ENCODE measurements around the gene LMAN2L.

LMAN2L gene

DNA sequence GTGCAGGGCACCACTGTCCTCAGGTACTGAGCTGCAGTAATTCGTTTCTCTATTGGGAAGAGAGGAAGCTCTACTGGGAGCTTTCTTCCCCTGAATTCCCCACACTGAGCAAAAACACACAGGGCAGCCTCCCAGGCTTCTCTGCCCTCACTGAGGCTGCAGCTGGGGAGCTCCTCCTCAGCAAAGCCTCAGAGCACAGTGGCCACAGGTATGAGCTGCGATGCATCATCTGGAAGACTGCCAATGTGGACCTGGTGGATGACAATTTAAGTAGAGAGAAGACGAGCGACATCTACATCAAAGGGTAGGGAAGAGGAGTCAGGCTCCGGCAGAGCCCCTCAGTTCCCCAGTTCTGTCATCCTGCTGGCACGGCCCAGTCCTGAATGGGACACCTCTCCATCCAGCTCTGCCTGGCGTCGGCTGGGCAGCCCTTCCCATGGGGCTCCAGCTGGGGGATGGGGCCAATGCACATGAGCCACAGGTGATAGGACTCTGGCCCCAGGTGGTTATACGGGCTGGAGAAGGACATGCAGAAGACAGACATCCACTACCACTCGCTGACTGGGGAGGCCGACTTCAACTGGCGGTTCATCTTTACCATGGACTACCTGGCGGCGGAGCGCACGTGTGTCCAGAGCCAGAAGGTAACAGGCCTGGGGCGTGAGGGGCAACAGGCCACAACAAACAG, 37.6 kb downstream of the LMAN2L start:
- no peak for DNase-seq

DNA sequence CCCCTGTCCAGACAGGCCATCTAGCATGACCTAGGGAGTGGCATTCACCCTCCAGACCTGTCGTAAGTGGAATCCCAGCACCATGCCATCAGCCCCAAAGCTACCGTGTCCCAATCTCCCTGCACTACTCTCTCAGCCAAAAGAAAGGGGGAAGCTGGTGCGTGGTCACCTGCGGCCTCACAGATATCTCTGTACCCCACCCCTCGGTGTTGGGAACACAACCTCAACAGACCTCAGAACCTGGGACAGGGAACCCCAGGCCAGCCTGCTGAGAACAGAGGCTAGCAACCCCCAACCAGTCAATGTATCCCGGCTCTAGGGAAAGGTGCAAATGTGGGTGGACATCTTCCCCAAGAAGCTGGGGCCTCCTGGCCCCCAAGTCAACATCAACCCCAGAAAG, 38.2 kb downstream of the LMAN2L start:
- DNase-seq = no peak

DNA sequence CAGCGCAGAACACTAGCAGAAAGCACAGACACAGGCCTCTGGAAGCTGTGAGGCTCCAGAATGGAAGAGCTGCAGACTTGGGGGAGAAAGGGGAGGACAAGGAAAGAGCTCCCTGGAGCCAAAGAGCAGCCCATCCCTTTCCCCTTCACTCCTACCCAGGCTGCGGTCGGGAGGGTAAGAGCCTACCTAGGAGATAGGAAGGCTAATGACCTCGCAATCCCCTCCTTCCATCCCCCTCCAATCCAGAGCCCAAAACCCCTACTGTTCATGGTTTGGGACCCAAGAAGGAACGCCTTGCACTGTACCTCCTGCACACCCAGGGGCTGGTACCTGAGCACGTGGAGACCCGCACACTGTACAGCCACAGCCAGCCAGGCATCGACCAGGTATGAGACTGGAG, 39.8 kb downstream of the LMAN2L start:
- DNase-seq = no peak

DNA sequence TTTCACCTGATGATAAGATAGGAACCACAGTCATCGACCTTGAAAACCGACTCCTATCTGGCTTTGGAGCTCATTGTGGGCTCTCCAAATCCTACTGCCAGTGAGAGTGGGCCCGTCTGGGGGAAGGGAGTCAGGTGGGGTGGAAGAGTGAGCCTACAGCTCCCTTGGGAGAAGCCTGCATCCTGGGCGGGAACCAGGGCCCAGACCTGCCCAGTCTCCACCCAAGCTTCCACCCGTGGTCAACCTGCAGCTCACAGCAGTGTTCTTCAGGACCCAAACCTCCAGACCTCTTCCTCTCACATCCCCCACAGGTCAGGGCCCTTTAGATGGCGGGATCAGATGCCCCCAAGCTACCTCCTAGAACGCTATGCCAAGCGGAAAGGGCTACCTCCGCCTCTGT, 40.2 kb downstream of the LMAN2L start:
- DNase-seq = no peak

DNA sequence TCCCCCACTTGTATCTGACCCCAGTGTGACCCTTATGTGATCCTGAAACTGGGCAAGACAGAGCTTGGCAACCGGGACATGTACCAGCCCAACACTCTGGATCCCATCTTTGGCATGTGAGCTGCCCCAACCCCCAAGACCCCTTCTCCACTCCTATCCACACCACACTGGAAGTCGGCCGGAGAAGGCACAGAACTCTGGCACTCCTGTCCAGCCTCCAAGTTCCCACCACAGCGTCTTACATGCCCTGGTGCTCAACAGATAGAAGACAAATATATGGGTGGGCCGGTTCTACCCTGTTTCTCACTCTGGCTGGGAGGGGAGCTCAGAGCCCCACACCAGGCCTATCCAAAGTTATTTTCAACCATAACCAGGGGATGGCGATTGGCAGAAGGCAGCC, 40.8 kb downstream of the LMAN2L start:
- DNase-seq = no peak

DNA sequence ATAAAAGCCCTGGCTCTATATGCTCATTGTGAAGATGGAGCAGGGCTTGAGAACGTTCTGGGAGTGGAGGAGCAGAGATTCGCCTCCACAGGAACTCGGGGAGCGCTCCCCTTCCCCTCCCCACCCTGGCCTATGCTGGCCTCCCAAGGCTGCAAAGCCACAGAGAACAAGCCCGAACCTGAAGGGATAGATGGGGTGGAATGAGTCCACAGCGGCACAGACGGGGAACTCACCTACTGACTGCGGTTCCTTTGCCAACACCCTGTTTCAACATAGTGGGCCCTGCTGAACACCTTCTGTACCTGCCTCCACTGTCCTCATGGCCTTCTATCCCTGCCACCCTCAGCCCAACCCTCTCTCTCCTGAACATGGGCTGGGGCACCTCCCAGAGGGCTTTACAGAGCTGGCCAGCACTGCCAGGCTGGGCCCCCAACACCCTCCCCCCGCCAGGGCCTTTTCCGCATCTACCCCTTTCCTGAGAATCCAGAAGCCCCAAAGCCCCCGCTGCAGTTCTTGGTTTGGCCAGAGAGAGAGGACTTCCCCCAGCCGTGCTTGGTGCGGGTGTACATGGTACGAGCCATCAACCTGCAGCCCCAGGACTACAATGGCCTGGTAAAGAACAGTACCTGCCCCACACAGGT, 41.5 kb downstream of the LMAN2L start:
- DNase-seq = no peak

DNA sequence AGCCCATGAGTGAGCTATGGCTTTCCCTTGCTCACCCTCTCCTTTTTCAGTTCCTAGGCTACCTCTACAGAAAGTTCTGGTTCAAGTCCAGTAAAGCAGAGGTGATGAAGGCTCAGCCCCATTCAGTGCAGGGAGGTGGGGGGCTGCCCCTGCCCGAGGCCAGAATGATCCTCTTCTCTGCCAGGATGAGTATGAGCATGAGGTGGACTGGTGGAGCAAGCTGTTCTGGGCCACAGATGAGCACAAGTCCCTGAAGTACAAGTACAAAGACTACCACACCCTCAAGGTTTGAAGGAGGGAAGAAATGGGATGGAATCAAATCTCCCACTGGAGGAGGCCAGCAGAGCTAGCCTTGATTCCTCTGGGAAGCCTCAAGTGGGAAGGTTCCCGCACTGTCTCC, 42.4 kb downstream of the LMAN2L start:
- no peak for DNase-seq

DNA sequence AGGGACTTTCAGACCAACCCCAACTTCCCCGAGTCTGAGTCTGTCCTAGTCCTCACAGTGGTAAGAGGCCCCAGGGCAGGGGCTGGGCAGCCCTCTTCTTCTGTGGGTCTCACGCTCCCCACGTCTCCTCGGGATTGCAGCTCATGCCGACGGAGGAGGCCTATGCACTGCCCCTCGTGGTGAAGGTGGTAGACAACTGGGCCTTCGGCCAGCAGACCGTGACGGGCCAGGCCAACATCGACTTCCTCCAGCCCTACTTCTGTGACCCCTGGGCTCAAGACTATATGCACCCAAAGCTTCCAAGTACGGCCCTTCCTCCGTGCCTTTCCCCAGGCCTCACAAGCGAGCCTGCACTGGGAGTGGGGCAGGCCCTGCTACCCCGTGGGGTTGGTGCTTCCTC, 44.3 kb downstream of the LMAN2L start:
- DNase-seq = no peak

DNA sequence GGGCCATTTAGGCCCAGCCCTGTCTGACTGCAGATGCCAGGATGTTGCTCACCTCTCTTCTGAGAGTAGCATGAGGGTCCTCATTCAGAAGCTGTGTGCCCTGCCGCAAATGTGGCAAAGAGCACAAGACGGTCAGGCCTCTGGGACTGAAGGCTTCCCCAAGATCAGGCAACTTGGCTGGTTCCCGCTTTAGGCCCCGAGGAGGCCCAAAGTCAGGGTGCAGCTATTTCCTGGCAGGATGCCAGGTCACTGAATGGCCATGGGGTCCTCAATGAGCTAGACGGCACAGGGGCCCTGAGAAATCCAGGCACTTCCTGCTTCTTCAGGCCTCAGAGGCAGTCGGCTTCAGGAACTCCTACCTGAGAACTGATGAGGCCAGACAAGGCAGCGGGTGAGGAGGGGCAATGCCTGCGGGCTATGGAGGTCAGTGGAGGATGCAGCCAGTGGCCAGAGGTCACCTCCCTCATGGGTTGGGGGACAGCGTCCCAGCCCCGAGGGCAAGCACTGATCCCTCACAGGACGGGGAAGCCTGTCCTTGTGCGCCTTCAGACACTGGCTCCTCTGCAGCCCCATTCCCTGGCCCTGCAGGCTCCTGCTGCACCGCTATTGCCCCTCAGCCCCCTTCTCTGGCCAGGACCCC, 44.9 kb downstream of the LMAN2L start:
- no peak for DNase-seq

DNA sequence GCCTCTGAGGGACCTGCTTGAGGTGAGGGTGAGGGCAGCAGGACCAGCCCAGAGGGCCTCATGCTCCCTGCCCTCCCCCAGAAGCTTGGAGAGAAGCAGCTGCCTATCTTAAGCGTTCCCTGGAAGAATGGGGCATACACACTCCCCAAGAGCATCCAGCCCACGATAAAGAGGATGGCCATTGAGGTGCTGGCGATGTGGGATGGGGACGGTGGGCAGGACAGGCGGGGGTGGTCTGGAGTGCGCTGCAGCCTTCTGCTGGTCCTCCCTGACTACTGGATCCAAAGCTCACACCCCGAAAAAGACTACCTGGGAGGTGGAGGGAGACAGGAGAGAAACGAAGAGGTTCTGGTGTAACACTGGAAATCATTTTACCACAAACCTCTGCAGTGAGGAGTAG, 45.6 kb downstream of the LMAN2L start:
- DNase-seq = no peak

DNA sequence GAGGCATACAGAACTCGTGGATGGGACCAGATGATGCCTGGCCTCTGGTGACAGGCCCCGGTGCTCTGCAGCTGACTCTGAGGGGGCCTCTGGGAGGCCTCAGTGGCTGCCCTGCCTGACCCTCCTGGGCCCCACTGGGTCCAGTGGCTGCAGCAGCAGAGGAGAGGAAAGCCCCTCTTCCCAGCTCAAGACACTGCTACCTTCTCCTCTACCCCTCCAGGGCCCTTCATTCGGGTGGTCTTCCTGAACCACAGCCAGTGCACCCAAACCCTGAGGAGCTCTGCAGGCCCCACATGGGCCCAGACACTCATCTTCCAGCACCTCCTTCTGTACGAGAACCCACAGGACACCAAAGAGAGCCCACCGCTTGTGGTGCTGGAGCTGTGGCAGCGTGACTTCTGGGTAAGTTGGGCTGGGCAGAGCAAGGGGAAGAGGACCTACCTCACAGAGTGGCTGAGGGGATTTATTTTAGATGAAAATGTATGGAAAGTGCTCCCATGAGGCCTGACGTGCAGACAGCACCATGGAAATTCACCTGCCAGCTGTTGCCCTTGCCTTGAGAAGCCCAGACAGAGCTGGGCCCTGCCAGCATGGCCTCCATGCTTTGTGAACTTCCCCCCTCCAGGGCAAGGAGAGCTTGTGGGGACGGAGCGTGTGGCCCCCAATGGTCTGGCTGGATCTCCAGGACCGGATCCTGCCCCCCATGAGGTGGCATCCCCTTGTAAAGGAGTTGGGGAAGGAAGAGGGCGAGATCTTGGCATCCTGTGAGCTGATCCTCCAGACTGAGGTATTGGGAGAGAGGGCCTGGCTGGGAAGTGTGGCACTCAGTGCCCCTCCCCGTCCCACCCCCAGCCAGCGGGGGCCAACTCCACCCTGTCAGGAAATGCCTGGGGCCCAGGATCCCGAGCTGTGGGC, 46.3 kb downstream of the LMAN2L start:
- no peak for DNase-seq

DNA sequence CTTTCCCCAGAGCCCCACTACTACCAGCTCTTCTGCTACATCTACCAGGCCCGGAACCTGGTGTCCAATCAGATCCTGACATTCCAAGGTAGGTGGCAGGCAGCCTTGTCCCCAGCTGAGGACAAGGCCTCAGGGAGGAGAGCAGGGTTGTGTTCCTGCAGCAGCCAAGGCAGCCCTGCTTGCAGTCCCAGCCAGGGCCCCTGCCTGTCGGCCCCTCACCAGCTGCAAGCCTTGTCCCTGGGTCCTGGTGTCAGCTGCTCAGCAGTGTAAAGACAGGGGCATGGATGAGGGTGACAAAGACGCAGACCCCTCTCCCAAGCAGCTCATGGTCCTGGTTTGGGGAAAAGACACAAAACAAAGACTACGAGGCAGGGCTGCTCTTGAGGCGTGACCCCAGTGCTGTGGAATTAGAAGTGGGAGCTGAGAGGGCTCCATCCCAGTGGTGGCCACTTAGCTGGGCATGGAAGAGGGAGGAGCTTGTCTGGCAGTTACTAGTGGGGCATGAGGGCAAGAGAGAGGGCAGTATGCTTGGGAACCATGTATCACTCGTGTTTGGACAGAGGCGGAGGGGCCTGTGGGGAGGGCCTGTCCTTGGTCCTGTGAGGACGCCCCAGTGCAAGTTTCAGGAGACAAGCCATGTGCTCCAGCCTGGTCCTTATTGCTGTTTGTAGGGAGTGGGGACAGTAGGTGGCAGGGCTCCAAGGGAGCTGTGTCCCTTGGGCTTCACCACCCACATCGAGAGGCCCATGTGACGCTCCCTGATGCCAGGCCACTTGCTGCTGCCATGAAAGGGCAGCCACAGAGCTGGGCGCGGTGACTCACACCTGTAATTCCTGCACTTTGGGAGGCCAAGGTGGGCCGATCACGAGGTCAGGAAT, 47.5 kb downstream of the LMAN2L start:
- DNase-seq = no peak

DNA sequence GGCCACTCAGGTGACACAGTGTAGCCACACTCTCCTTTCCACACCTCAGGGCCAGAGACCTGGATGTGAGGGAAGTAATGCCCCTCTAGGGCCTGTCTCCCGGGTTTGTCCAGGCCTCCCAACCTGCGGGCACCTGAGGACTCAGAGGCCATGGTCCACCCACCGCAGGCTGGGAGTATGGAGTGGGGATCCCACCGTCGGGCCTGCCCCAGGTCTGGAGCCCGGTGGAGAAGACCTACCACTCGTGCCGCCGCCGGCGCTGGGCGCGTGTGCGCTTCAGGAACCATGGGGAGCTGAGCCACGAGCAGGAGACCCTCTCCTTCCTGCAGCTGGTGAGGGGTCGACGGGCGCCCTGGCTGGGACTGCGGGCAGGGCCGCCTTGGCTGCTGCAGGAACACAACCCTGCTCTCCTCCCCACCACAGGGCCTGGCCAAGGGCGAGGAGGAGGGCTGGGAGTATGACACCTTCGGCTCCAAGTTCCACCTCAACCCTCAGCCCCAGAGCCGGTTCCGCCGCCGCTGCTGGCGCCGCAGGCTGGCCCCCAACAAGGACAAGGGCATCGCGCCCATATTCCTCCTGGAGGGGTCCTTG, 48.7 kb downstream of the LMAN2L start:
- DNase-seq = no peak

DNA sequence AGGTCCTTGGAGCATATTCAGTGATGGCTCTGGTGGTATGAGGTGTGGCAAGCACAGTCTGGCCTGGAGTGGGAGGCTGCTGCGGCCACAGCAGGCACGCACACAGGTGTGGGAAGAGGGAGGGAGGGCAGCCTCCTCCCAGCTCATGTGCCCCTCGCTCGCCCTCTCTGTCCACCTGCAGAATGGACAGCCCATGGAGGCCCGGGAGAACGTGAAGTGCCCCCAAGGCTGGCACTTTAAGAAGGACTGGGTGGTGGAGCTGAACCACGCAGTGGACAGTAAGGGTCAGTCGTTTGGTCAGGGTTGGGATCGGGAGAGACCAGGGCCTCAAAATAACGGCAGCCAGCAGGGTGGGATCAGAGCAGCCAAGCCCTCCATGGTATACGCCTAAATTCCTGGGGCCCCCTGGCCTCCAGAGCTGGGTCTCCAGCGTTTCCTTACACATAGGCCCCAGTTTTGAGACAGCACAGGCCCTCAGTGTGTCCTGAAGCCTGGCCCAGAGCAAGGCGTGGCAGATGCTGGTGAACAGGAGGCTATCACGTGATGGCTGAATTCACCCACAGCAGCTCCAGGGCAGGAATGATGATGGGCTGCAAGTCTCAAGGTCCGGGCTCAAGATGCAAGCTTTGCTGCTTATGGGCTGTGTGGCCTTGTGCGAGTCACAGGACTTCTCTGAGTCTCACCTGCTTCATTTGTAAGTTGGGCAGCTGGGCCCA, 49.4 kb downstream of the LMAN2L start:
- no peak for DNase-seq

DNA sequence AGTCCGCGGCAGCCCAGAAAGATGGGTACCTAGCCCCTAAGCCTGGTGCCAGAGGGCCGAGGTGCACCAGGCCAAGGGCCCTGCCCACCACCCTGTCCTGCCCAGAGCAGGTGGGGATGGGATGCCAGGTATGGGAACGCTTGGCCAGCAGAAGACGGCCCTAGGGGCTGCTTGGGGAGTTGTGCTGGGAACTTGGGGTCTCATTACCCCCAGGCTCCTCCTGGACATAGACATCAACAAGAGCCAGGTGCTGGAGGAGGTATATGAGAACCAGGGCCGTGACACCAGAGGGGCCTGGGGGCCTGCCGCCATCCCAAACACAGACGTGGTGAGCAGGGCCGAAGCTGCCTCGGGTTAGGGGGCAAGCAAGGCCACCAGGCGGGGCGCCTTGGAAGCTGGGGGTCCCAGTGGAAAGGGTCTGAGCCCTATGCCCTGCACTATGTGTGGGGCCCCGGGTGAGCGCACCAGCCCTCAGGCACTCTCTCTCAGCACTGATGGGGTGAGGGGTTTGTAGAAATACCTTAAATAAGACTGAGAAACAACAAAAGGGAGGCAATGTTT, 50.4 kb downstream of the LMAN2L start:
- DNase-seq = no peak

DNA sequence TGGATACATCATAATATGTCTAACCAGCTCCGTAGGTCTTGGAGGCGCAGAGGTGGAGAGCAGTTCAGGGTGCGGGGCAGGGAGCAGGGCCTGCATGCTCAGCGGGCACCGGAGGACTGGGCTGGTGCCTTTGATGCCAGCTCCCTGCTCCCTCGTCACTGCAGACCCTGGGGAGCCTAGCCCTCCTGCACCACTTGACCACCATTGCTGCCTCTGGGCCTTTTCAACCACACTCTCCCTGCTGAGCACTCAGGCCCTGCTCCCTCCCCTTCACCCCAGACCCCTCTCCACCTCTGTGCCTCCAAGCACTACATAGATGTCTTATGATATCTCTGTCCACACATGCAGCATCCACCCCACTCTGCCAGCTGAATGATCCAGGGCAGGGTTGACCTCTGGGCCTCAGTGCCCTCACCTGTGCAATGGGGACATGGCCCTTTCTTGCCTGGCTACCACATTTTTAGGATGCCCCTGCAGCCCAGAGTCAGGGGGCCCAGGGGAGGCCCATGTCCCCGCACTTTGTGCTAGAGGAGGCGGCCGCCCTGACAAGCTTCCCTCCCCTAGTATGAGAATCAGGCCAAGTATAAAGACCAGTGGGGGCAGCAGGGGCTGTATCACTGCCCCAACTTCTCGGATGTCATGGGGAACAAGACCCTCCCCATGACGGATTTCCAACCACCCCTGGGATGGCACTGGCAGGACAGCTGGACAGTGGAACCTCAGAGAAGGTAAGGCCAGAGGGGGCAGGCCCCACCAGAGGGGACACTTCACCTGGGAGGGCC, 51.0 kb downstream of the LMAN2L start:
- no peak for DNase-seq

DNA sequence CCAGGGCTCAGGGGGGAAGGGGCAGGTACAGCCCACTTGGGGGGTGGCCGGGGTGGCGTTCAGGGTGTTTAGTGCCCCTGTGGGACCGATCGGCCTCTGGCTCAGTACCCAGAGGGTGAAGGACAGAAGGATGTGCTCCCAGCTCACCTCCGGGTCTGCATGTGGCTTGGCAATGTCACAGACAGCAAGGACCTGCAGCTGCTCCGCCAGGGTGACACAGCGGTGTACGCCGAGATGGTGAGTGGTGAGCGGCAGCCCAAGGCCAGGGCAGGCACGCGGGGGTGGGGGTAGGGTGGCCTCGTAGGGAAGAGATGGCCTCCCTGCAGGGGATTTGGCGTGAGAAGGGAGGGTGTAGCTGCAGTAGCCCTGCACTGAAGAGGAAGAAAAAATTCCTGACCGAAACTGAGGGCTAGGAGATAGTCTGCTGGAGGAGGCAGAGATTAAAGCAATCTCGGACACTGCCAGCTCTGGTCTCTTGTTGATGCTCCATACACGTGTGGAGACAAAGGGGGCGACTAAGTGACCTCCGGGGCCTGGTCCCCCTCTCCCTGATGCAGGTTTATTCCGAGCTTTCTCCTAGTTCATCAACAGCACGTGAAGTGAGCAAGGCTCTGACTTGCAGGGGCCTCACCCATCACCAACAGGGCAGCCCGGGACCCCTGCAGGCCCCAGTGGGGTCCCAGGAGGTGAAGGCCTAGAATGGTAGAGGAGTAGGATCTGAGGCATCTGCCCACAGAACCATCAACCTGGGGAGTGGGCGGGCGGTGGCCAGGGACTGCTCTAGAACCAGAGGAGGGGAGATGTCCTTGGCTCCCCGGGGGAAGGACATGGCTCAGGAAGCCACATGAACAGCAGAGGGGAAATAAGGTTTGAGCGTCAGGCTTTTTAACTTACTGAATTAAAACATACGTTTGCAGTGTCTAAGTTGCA, 51.9 kb downstream of the LMAN2L start:
- no peak for DNase-seq

DNA sequence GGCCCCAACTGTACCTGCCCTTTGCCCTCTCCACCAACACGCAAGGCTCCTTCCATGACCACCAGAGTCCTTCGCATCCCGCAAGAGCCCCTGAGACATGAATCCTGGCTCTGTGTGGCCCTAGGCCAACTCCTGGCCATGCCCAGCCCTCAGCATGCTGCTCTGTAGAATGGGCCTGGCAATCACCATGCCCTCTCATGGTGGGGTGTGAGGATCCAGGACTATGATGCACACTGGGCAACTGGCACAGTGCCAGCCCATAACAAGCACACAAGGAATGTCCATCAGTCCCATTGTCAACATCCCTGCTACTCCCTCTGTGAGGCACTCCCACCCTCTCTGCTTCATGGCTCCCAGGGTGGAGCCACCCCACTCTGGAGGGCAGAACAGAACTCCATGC, 52.6 kb downstream of the LMAN2L start:
- no peak for DNase-seq

All from DMS79 (cell line).